ENCODE measurements around the gene PTPN4.
"Not testable (repeated sequence)": the region's sequence is repeated elsewhere in the genome, so short reads cannot be mapped to it uniquely, and the experiment has no call there.

The PTPN4 gene

GRCh38 chr2:120018549-120018948 lies 258.8 kb downstream of the PTPN4 start:
- Histone ChIP-seq H3K4me3 (ENCODE audit: insufficient read depth, low read depth, low read length, poor library complexity, severe bottlenecking) (no peak overlapping the region), H3K27me3 (replicated peaks; ENCODE audit: control insufficient read depth, insufficient read depth, low read length, poor library complexity, severe bottlenecking) (no peaks in the 10 kb centered on the region), H3K27ac (ENCODE audit: insufficient read depth, low read length, poor library complexity, severe bottlenecking) (no peak overlapping the region), H3K9me3 (ENCODE audit: control insufficient read depth, low read length) (no peaks in the 10 kb centered on the region), H3K4me1 (ENCODE audit: control insufficient read depth, insufficient read depth, low read length, poor library complexity, severe bottlenecking) (peaks cover 4% of the 10 kb centered on the region), H3K36me3 (ENCODE audit: control insufficient read depth, insufficient read depth, low read length) (no peaks in the 10 kb centered on the region)
- no peak for DNase-seq

DNA sequence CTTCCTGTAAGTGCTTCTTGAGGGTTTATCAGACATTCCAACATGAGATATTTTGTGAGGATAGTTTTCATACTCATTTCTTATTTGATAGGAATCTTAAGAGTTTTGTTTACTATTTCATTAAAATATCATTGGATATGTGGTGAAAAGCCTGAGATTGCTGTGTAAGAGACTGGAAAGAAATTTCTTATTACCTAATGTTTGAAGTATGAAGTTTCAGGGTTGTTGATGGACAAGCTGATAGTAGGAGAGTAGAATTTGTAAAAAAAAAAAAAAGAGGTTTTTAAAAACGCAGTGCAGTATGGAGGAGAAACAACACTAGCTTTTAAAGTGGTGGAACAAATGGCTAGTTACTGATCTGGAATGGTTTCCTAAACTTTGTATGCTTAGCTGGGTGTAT lies 260.8 kb downstream of the PTPN4 start:
- Histone ChIP-seq H3K4me1 (ENCODE audit: control insufficient read depth, insufficient read depth, low read length, poor library complexity, severe bottlenecking) (no peaks in the 10 kb centered on the region), H3K9me3 (ENCODE audit: control insufficient read depth, low read length) (no peaks in the 10 kb centered on the region), H3K36me3 (ENCODE audit: control insufficient read depth, insufficient read depth, low read length) (no peaks in the 10 kb centered on the region), H3K27ac (ENCODE audit: insufficient read depth, low read length, poor library complexity, severe bottlenecking) (no peak overlapping the region), H3K4me3 (ENCODE audit: insufficient read depth, low read depth, low read length, poor library complexity, severe bottlenecking) (no peak overlapping the region), H3K27me3 (replicated peaks; ENCODE audit: control insufficient read depth, insufficient read depth, low read length, poor library complexity, severe bottlenecking) (no peaks in the 10 kb centered on the region)
- no peak for DNase-seq

- H3K27ac ChIP-seq (ENCODE audit: insufficient read depth, low read length, poor library complexity, severe bottlenecking), result not testable (repeated sequence)
Observed at GRCh38 chr2:120022505-120022904, 262.8 kb downstream of the PTPN4 start.

GRCh38 chr2:120026890-120027289 lies 267.2 kb downstream of the PTPN4 start:
- Histone ChIP-seq H3K4me3 (ENCODE audit: insufficient read depth, low read depth, low read length, poor library complexity, severe bottlenecking) (no peak overlapping the region), H3K36me3 (ENCODE audit: control insufficient read depth, insufficient read depth, low read length) (no peaks in the 10 kb centered on the region), H3K27ac (ENCODE audit: insufficient read depth, low read length, poor library complexity, severe bottlenecking) (no peak overlapping the region), H3K9me3 (ENCODE audit: control insufficient read depth, low read length) (no peaks in the 10 kb centered on the region), H3K4me1 (ENCODE audit: control insufficient read depth, insufficient read depth, low read length, poor library complexity, severe bottlenecking) (no peaks in the 10 kb centered on the region), H3K27me3 (replicated peaks; ENCODE audit: control insufficient read depth, insufficient read depth, low read length, poor library complexity, severe bottlenecking) (no peaks in the 10 kb centered on the region)
- no peak for DNase-seq

More at GRCh38 chr2:120022505-120022904, 262.8 kb downstream of the PTPN4 start:
- H3K4me3 ChIP-seq (ENCODE audit: insufficient read depth, low read depth, low read length, poor library complexity, severe bottlenecking); H3K27me3 ChIP-seq (replicated peaks; ENCODE audit: control insufficient read depth, insufficient read depth, low read length, poor library complexity, severe bottlenecking); H3K9me3 ChIP-seq (ENCODE audit: control insufficient read depth, low read length); H3K36me3 ChIP-seq (ENCODE audit: control insufficient read depth, insufficient read depth, low read length); DNase-seq; H3K4me1 ChIP-seq (ENCODE audit: control insufficient read depth, insufficient read depth, low read length, poor library complexity, severe bottlenecking): not testable (repeated sequence)

- no peak overlapping the region for H3K4me3 ChIP-seq (ENCODE audit: insufficient read depth, low read depth, low read length, poor library complexity, severe bottlenecking)
- H3K4me1 ChIP-seq (ENCODE audit: control insufficient read depth, insufficient read depth, low read length, poor library complexity, severe bottlenecking), result no peaks in the 10 kb centered on the region
- H3K9me3 ChIP-seq (ENCODE audit: control insufficient read depth, low read length), result no peaks in the 10 kb centered on the region
- H3K27ac ChIP-seq (ENCODE audit: insufficient read depth, low read length, poor library complexity, severe bottlenecking), result no peak overlapping the region
- no peak for DNase-seq
- H3K27me3 ChIP-seq (replicated peaks; ENCODE audit: control insufficient read depth, insufficient read depth, low read length, poor library complexity, severe bottlenecking), result no peaks in the 10 kb centered on the region
- H3K36me3 ChIP-seq (ENCODE audit: control insufficient read depth, insufficient read depth, low read length), result no peaks in the 10 kb centered on the region
Observed at GRCh38 chr2:120028795-120029194, 269.1 kb downstream of the PTPN4 start.

DNA sequence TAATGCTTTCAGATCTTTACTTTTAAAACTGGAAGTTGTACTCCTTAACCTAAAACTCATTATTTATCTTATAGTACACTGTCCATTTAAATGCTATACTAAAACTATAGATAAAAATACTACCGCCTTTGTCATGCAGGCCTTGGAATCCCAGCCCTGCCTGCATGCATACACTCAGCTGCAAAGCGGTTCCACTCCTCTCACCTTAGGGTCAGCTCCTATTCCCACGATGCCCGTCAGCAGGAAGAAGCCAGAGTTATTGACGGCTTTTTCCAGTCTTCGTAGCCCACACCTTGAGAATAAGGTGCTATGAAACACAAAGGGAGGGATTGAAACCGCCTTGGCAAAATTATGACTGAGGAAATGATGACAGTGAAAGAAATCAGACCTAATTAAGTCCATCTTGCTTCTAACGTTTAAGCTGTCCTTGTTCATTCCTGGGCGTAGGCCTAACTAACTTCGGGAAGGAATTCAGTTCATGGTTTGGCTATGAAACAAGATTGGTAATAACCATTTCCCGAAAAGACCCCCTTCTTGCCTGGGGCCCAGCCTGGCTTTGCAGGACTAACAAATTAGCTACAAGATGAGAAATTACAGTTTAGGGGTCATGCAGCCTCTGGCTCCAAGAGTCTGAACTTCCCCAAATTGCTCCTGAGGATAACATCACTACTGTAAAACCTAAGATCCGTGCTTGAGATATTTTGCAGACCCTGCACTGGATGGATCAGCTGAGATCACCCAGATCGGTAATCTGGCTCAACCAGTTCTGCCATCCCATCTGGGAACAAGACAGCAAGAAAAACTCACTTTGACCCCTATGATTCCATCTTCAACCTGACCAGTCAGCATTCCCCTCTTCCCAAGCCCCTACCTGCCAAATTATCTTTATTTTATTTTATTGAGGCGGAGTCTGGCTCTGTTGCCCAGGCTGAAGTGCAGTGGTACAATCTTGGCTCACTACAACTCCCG lies 270.2 kb downstream of the PTPN4 start:
- DNase-seq, result no peak
- Histone ChIP-seq H3K36me3 (ENCODE audit: control insufficient read depth, insufficient read depth, low read length) (no peaks in the 10 kb centered on the region), H3K27me3 (replicated peaks; ENCODE audit: control insufficient read depth, insufficient read depth, low read length, poor library complexity, severe bottlenecking) (no peaks in the 10 kb centered on the region), H3K4me1 (ENCODE audit: control insufficient read depth, insufficient read depth, low read length, poor library complexity, severe bottlenecking) (no peaks in the 10 kb centered on the region), H3K27ac (ENCODE audit: insufficient read depth, low read length, poor library complexity, severe bottlenecking) (no peak overlapping the region), H3K4me3 (ENCODE audit: insufficient read depth, low read depth, low read length, poor library complexity, severe bottlenecking) (no peak overlapping the region), H3K9me3 (ENCODE audit: control insufficient read depth, low read length) (no peaks in the 10 kb centered on the region)

- H3K36me3 ChIP-seq (ENCODE audit: control insufficient read depth, insufficient read depth, low read length), result no peaks in the 10 kb centered on the region
- no peaks in the 10 kb centered on the region for H3K4me1 ChIP-seq (ENCODE audit: control insufficient read depth, insufficient read depth, low read length, poor library complexity, severe bottlenecking)
- no peaks in the 10 kb centered on the region for H3K27me3 ChIP-seq (replicated peaks; ENCODE audit: control insufficient read depth, insufficient read depth, low read length, poor library complexity, severe bottlenecking)
- DNase-seq, result no peak
- H3K27ac ChIP-seq (ENCODE audit: insufficient read depth, low read length, poor library complexity, severe bottlenecking), result no peak overlapping the region
- no peak overlapping the region for H3K4me3 ChIP-seq (ENCODE audit: insufficient read depth, low read depth, low read length, poor library complexity, severe bottlenecking)
- H3K9me3 ChIP-seq (ENCODE audit: control insufficient read depth, low read length), result no peaks in the 10 kb centered on the region
Observed at GRCh38 chr2:120032297-120032696, 272.6 kb downstream of the PTPN4 start.
